Esophagus muscularis mucosa (tissue), 4 donors: ENCODE results near the gene SRGAP3.

Source experiments
- EP300 ChIP-seq: sonication (generic); formaldehyde crosslinking; IDR thresholded peaks from one replicate; pipeline ENCODE4 v1.6.1; 2017; ENCODE audit warnings: antibody characterized with exemption
- POLR2A ChIP-seq: fragments of 450-650 bp; IDR thresholded peaks from one replicate; pipeline ENCODE4 v1.6.1; 2017; ENCODE audit warnings: antibody characterized with exemption, moderate library complexity, mild to moderate bottlenecking, low read depth
- TF ChIP-seq, protein P1 (sequence below), 3 experiments: fragments of 200-600 bp in 2 of 3; fragments of 450-650 bp in 1 of 3; sonication (generic) in 2 of 3; IDR thresholded peaks; one replicate each; pipeline ENCODE4 v1.5.1; 2017 to 2019; ENCODE audit warnings: antibody characterized with exemption in 3 of 3, mild to moderate bottlenecking in 2 of 3, moderate library complexity in 1 of 3

DNA sequence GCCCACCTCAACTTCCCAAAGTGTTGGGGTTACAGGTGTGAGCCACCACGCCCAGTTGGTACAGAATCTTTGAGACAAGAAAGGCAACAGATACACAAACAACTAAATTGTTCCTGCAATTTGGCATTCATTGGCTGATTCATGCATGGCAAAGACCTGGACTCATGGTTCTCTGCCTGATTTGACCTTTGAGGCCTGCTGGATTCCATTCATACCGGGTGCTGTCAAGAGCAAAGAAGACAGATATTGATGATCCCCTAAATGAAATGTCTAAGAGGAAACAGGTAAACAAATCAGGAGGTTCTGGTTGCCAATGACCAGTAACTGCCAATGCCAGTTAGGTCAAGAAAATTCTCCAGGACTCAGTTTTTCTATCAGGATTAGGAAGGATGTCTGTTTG, 242.2 kb downstream of the SRGAP3 start:
- TF ChIP-seq, protein P1, sequence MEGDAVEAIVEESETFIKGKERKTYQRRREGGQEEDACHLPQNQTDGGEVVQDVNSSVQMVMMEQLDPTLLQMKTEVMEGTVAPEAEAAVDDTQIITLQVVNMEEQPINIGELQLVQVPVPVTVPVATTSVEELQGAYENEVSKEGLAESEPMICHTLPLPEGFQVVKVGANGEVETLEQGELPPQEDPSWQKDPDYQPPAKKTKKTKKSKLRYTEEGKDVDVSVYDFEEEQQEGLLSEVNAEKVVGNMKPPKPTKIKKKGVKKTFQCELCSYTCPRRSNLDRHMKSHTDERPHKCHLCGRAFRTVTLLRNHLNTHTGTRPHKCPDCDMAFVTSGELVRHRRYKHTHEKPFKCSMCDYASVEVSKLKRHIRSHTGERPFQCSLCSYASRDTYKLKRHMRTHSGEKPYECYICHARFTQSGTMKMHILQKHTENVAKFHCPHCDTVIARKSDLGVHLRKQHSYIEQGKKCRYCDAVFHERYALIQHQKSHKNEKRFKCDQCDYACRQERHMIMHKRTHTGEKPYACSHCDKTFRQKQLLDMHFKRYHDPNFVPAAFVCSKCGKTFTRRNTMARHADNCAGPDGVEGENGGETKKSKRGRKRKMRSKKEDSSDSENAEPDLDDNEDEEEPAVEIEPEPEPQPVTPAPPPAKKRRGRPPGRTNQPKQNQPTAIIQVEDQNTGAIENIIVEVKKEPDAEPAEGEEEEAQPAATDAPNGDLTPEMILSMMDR (IDR thresholded peaks at IDR 0.05): no peak
- no peak for TF ChIP-seq POLR2A
- no peak for TF ChIP-seq EP300
